GM12878 (cell line): ENCODE data around the gene RMP24.

Source experiments
- ATAC-seq: fragments of 200-7000 bp; cut with Tn5 transposase; 3 replicates; pipeline ENCODE4 v1.9.1; 2020; ENCODE audit warnings: mild to moderate bottlenecking, moderate library complexity
- BruUV-seq: library from RNA; stranded (reverse); fragments of 400-500 nt; replicated peaks from 2 replicates; lab custom pipeline; 2021; lab: Mats Ljungman, UMichigan
- CTCF ChIA-PET: fragments of 300-600 bp; sonication (Branson Sonifier 250); formaldehyde crosslinking; extraction: SDS; loops from one replicate; lab custom pipeline; 2021; ENCODE audit warnings: inconsistent platforms; lab: Yijun Ruan, JAX
- POLR2A ChIA-PET: fragments of 350-600 bp; formaldehyde crosslinking; extraction: SDS; loops from one replicate; lab custom pipeline; 2021; ENCODE audit warnings: inconsistent platforms; lab: Charles Lee
- RAD21 ChIA-PET: fragments of 300-600 bp; sonication (Branson Sonifier 250); formaldehyde crosslinking; loops from one replicate; lab custom pipeline; 2023; ENCODE audit warnings: antibody characterized with exemption; ENCODE audit not compliant: unreplicated experiment; lab: Charles Lee
- SMC1A ChIA-PET: fragments of 300-600 bp; sonication (Branson Sonifier 250); formaldehyde crosslinking; loops from one replicate; lab custom pipeline; 2023; ENCODE audit not compliant: unreplicated experiment, uncharacterized antibody; lab: Charles Lee
- DNase-seq: peaks from one replicate; pipeline ENCODE4 v3.0.0-alpha.2; 2011; ENCODE audit warnings: low read depth, low spot score
- FAIRE-seq: peaks from 3 replicates; lab custom pipeline; 2011; peaks lifted over from hg19 to GRCh38; lab: Jason Lieb, UNC
- H2AFZ ChIP-seq: 2 replicates; pipeline ENCODE4 v1.6.0; 2011; ENCODE audit warnings: low read depth, low read length, control low read depth; ENCODE audit not compliant: control insufficient read depth
- H3K27ac ChIP-seq: 2 replicates; pipeline ENCODE4 v1.5.1; 2011; ENCODE audit warnings: control low read depth; ENCODE audit not compliant: control insufficient read depth, insufficient read depth
- H3K27me3 ChIP-seq, 2 experiments: replicated peaks in 1 of 2; 2 replicates each; pipeline versions ENCODE4 v1.6.0 to v1.6.1; 2011; ENCODE audit warnings: low read length in 1 of 2; ENCODE audit not compliant: control insufficient read depth in 2 of 2, insufficient read depth in 2 of 2
- H3K36me3 ChIP-seq, 2 experiments: 2 replicates each; pipeline ENCODE4 v1.5.1; 2011; ENCODE audit warnings: low read length in 1 of 2; ENCODE audit not compliant: control insufficient read depth in 2 of 2, insufficient read depth in 2 of 2
- H3K4me1 ChIP-seq: 2 replicates; pipeline ENCODE4 v1.6.1; 2011; ENCODE audit warnings: mild to moderate bottlenecking, low read length, moderate library complexity, mixed read lengths; ENCODE audit not compliant: control insufficient read depth, insufficient read depth
- H3K4me2 ChIP-seq: 2 replicates; pipeline ENCODE4 v1.6.0; 2011; ENCODE audit warnings: control low read depth; ENCODE audit not compliant: control insufficient read depth, insufficient read depth
- H3K4me3 ChIP-seq: fragments of 200-600 bp; sonication (generic); 2 replicates; pipeline ENCODE4 v1.5.1; 2016
- H3K79me2 ChIP-seq: 2 replicates; pipeline ENCODE4 v1.6.0; 2011; ENCODE audit warnings: low read length; ENCODE audit not compliant: control insufficient read depth, insufficient read depth
- H3K9ac ChIP-seq: 2 replicates; pipeline ENCODE4 v1.8.0; 2011; ENCODE audit warnings: low read length, control low read depth, mixed read lengths; ENCODE audit not compliant: control insufficient read depth, insufficient read depth
- H3K9me3 ChIP-seq: replicated peaks from 3 replicates; pipeline ENCODE4 v1.5.1; 2011; ENCODE audit warnings: mild to moderate bottlenecking, low read length; ENCODE audit not compliant: control insufficient read depth, insufficient read depth
- H4K20me1 ChIP-seq: 2 replicates; pipeline ENCODE4 v1.6.0; 2011; ENCODE audit not compliant: control insufficient read depth, insufficient read depth
- MEF2A ChIP-seq: IDR thresholded peaks from 2 replicates; pipeline ENCODE4 v1.6.1; 2011; ENCODE audit warnings: low read depth, mild to moderate bottlenecking, low read length, moderate library complexity; ENCODE audit not compliant: insufficient read depth
- NFYB ChIP-seq: IDR thresholded peaks from 2 replicates; pipeline ENCODE4 v1.6.1; 2011; ENCODE audit warnings: low read depth, mild to moderate bottlenecking, low read length, improper control_type of control experiment, moderate library complexity; ENCODE audit not compliant: insufficient read depth
- RB1 ChIP-seq: fragments of 450-650 bp; formaldehyde crosslinking; IDR thresholded peaks from 2 replicates; pipeline ENCODE4 v1.6.1; 2017; ENCODE audit warnings: mild to moderate bottlenecking, borderline replicate concordance
- YBX1 ChIP-seq: fragments of 450-650 bp; IDR thresholded peaks from 2 replicates; pipeline ENCODE4 v1.6.1; 2016; ENCODE audit warnings: antibody characterized with exemption
- ZBED1 ChIP-seq: IDR thresholded peaks from 2 replicates; pipeline ENCODE4 v1.6.1; 2016; ENCODE audit warnings: borderline replicate concordance
- WGBS: methylation state at CpG from one replicate; pipeline ENCODE4 v1.1.6; 2016; ENCODE audit warnings: low lambda C conversion rate; ENCODE audit not compliant: insufficient replicate concordance, insufficient coverage; ENCODE audit errors: missing lambda C conversion rate; 5-methylcytosine and 5-hydroxymethylcytosine counted together
- in situ Hi-C: fragments of 300-500 bp; cut with MboI; formaldehyde crosslinking; loops from 9 replicates; pipeline ENCODE4 v1.14.3; 2018; ENCODE audit warnings: mixed read lengths
- intact Hi-C: fragments of 100-400 bp; cut with micrococcal nuclease; formaldehyde crosslinking; loops from one replicate; pipeline ENCODE4 v1.14.2; 2022; ENCODE audit not compliant: unreplicated experiment
- TF ChIP-seq, protein P1 (sequence below): fragments of 150-350 bp; IDR thresholded peaks from 2 replicates; pipeline ENCODE4 v1.6.1; 2016; ENCODE audit warnings: low read depth, low read length

The RMP24 gene

DNA sequence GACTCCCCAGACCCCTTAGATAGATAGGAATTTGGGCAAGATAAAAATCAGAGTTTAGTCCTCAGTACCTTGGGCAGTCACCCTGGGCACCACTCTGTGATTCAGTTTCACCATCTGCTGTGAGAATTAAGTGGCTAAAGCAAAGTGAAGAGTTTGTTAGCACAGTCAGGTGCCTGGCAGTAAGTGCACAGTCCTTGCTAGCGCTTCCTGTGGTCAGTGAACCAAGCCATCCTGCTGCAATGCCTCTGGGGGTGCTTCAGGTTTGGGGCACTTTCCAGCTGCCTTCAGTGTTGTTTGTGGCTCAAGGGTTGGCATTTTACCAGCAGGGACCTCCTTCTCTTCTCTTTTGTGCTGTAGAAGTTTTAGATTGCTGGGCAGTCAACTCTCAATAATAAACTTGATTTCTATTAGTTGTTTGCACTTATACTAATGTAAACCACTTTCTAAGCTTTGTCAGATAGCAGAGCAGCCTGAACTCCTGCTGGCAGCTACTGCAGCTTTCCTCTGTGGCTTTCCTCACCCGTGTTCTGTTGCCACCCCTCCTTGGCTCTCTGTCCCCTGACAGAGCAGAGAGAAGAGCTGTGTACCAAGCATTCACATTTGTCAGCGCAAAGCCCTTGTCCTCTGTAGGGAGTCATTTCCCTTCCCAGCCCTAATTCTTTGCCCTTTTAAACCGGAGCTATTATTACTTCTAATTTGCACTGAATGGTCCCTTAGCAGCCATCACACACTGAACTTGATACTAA, 48.4 kb upstream of the RMP24 start:
- DNase-seq = no peak
- no peaks in the 10 kb centered on the region for H3K36me3 ChIP-seq
- no peak for ATAC-seq
- RAD21 ChIA-PET = no interaction called here
- intact Hi-C loops = no loop called here
- in situ Hi-C loops = no loop called here
- no peaks in the 10 kb centered on the region for H3K79me2 ChIP-seq
- FAIRE-seq = no peak
- TF ChIP-seq, protein P1, sequence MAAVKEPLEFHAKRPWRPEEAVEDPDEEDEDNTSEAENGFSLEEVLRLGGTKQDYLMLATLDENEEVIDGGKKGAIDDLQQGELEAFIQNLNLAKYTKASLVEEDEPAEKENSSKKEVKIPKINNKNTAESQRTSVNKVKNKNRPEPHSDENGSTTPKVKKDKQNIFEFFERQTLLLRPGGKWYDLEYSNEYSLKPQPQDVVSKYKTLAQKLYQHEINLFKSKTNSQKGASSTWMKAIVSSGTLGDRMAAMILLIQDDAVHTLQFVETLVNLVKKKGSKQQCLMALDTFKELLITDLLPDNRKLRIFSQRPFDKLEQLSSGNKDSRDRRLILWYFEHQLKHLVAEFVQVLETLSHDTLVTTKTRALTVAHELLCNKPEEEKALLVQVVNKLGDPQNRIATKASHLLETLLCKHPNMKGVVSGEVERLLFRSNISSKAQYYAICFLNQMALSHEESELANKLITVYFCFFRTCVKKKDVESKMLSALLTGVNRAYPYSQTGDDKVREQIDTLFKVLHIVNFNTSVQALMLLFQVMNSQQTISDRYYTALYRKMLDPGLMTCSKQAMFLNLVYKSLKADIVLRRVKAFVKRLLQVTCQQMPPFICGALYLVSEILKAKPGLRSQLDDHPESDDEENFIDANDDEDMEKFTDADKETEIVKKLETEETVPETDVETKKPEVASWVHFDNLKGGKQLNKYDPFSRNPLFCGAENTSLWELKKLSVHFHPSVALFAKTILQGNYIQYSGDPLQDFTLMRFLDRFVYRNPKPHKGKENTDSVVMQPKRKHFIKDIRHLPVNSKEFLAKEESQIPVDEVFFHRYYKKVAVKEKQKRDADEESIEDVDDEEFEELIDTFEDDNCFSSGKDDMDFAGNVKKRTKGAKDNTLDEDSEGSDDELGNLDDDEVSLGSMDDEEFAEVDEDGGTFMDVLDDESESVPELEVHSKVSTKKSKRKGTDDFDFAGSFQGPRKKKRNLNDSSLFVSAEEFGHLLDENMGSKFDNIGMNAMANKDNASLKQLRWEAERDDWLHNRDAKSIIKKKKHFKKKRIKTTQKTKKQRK = no peak
- TF ChIP-seq YBX1 = no peak
- no peak for TF ChIP-seq ZBED1
- TF ChIP-seq RB1 = no peak
- no peak for TF ChIP-seq MEF2A
- no peak for TF ChIP-seq NFYB
- SMC1A ChIA-PET = no interaction called here
- POLR2A ChIA-PET = no interaction called here
- H3K27ac ChIP-seq = no peak overlapping the region
- WGBS = 21% methylated on average over 4 of the region's 4 CpGs
- H3K4me2 ChIP-seq = no peak overlapping the region
- no peaks in the 10 kb centered on the region for H4K20me1 ChIP-seq
- no peak overlapping the region for H3K9ac ChIP-seq
- H3K4me1 ChIP-seq = no peaks in the 10 kb centered on the region
- H3K27me3 ChIP-seq = no peaks in the 10 kb centered on the region
- H3K9me3 ChIP-seq = no peaks in the 10 kb centered on the region
- no peak overlapping the region for H2AFZ ChIP-seq
- CTCF ChIA-PET = interaction anchor here (0.6 to 0.9 kb wide), 3 partner anchors 14 to 147 kb away, joined by 3 to 5 read pairs (median 3); no protein-coding TSS in a partner anchor
- BruUV-seq = no TSS peak
- H3K4me3 ChIP-seq = no peak overlapping the region
